Skin of body (tissue), 2 donors: Measurements from ENCODE around the gene RAB27B. TPM values are rescaled to one million over a fixed set of nuclear protein-coding genes. Genes with fewer than 3 reads are reported as not detected.

Experiments used
- DNase-seq: peaks from one replicate; lab custom pipeline; 2025; lab: John Stamatoyannopoulos, UW
- total RNA-seq: library from RNA; depleted of rRNA; stranded (reverse); fragments of >200 nt; gene quantifications from one replicate; pipeline ENCODE4 v1.2.3, GENCODE V29; 2014

Gene RAB27B
- total RNA-seq, 1 donor from 2014 or later = 10.5 TPM

GRCh38 chr18:54909538-54909937, 81.3 kb downstream of the RAB27B start:
- DNase-seq = no peak

DNA sequence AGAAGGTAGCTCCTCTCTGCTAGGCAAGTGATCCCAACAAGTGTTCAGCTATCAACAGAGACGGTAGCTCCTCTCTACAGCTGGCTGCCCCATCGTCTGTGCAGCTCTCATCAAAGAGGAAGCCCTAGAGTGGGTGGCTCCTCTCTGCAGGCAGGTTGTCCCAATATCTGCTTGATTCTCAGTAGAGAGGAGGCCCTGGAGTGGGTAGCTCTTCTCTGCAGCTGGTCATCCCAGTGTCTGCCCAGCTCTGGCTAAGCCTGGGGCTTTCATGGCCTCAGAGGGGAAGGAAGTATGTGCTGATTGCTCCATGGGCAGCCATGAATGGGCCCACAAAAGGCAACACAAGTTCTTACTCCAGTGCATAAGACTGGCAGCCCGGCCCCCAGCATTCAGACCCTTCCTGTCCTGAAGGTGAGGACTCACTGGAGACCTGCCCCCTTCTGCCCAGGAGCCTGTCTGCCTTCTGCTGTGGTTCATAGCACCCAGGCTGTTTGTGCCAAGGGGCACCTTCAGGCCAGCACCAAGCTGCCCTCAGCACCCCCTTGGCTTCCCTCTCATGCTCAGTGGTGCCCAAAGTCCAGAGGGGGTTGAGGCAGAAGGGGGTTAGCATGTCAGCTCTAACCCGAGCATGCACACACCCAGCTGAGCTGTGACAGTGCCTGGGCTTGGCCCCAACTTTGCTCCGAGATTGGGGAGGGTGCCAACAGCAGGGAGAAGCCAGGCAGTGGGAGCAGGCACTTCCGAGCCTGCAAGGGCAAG, 82.1 kb downstream of the RAB27B start:
- no peak for DNase-seq

- DNase-seq = no peak
These were observed 83.3 kb downstream of the RAB27B start for GRCh38 chr18:54911551-54911950.

DNA sequence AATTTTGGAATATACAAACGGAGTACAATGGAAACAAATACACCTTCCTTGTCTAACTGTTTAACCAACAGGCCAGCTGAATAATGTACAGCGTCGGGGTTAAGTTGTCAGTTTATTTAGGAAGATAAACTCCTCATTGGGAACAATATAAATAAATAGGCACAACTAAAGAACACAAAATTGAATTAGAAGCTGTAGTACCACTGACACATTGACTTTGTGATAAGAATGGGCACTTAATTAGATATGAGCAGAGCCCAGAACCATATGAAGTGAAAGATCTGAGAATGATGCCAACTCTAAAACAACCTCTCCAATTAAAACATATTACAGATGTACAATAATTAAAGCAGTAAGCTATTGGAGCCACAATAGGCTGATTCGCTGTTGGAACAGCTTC, 86.5 kb downstream of the RAB27B start:
- DNase-seq = no peak

DNA sequence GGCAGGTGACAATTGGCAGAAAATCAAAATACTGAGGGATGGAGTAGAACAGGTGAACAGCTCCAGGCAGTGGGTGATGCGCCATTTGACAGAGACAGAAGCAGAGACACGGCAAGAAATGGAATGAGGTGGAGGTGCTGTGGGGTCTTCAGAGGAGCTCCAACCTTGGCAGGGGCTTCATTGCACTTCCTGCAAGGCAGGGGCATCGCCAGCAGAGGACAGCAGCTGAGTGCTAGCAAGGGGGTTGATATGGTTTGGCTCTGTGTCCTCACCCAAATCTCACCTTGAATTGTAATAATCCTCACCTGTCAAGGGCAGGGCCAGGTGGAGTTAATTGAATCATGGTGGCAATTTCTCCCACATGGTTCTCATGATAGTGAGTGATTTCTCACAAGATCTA, 88.2 kb downstream of the RAB27B start:
- DNase-seq = no peak

- DNase-seq = no peak
These were observed 89.8 kb downstream of the RAB27B start for GRCh38 chr18:54918060-54918459.

DNA sequence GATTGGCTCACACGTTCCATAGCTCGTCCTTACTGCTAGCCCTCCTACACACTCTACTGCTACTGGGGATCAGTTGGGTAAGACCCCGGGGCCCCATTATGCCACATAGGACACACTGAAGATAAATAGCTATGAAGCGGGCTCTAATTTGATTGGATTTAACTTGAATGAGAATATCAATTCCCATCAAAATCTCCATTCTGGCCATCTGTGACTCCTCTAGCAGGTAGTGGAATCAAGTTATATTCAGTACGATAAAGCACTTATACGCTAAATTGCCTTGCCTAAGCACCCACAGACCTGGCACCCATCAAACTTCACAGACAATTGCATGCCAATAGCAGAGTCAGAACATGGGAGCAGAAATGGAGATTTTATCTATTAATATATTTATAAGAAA, 91.1 kb downstream of the RAB27B start:
- no peak for DNase-seq

GRCh38 chr18:54923339-54923956, 95.2 kb downstream of the RAB27B start:
- no peak for DNase-seq

DNA sequence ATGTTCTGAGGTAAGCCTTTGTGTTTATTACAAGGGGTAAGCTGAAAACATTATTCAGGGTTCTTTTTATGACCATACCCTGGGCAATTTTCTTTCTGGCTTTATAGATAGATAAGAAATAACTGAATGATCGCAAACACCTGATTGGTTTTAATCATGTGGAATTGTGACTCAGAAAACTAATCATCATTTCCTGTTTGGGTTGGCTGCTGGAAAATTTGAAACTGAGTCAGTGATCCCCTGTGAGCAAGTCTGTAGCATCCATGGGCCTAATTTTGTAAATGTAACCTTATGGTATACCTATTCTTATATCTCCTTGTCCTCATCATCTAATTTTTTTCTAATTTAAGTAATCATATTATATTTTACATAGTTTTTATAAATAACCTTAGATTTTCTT, 96.7 kb downstream of the RAB27B start:
- no peak for DNase-seq

DNA sequence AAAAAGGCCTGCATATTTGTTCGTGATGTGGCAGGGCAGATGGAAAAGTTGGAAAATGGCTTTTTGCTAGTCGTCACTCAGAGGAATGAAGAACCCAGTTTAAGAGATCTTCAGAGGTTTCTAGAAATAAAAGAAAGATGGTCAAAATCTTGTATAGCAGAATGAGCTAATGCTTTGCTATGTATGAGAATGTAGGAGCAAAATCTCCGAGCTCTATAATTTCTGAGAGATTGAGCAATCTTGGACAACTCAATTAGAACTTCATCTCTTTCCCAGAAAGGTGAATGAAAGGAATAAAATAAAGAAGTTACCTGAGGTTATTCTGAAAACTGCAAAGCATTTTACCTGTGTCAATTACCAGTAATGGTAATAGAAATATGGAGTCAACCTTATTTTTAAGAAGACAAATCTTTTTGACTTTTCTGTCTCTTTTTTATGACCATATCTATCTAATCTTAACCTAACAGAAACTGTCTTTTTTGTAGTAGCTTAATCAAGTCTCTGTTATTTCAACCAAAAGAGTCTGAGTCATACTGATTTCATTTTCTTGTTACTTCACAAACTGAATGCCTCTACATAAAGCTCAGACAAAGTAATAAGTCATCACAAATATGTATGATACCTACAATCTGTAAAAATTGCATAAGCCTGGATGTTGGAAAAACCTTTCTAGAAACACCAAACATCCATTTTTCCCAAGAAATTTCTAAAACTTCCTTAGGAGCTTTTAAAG, 98.5 kb downstream of the RAB27B start:
- no peak for DNase-seq

DNA sequence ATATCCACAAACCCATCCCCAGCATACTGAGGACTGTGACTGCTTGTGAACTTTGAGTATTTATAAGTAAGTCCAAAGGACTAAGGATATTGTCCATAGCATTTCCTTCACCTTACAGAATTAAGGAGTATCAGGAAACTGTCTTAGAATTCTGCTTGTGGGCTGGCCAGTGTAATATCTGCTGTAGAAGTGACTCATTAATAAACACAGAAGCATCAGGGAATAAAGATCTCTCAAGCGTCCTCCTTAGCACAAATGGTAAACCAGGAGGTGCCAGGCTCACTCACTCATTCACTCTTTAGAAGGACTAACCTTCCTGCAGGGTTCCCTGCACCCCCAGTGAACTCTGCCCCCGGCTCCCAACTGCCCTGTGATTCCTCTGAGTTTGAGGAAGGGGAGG, 100.0 kb downstream of the RAB27B start:
- no peak for DNase-seq

GRCh38 chr18:54931152-54931551, 102.9 kb downstream of the RAB27B start:
- no peak for DNase-seq

DNA sequence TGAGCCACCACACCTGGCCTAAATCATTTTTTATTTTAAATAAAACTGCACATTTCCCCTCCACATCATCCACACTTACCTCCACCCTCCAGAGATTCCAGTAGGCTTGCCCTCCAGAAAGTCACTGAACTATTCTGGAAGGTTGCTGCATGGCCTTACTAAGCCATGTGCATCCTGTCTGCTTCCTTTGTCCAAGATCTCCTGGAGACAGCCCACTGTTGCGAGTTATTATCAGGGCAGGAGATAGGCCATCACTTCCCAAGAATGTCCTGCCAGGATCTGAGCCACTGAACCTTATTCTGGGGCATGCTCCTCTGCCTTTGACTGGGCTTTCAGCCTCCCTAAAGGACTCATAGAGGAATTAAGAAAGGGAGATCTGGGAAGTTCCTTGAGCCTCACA, 104.2 kb downstream of the RAB27B start:
- no peak for DNase-seq

DNA sequence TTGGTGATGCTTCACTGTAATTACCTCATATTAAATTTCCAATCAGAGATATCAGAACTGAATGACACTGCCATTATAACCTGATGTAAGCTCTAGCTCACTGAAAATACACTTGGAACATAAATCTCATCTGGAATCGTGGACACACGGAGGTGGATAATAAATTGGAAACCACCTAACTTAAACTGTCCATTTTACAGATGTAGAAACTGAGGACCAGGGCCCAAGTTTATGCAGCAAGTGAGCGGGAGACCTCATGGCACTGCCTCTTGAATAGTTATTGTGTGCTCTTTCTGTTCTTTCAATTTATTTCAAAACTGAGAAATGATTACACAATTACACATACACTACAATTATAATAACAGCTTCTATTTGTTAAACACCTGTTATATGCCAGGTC, 110.2 kb downstream of the RAB27B start:
- no peak for DNase-seq

GRCh38 chr18:54939361-54939917, 111.2 kb downstream of the RAB27B start:
- DNase-seq = no peak

- no peak for DNase-seq
These were observed 113.9 kb downstream of the RAB27B start for GRCh38 chr18:54942144-54942543.

DNA sequence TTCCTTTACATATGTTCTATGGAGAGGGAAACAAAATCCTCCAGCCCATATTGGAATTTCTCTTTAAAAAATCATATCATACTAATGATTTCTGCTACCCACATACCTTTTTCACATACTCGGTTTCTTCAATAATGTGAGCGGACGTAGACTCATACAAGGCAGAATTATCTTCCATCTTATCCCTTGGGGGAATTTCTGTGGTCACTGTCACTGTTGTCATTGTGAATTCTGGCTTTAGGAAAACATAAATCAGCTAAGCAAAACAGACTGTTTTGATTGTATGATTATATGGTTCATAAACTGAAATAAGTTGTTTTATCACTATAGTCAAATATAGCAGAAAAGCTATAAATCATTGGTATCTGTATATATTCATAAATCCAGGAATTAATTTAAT, 114.3 kb downstream of the RAB27B start:
- no peak for DNase-seq

Other genes starting within 250 kb of the RAB27B start
- gene DYNAP, start 237.2 kb upstream of the RAB27B start, total RNA-seq = 0.10 TPM
- gene CCDC68, start 131.0 kb downstream of the RAB27B start, total RNA-seq = 1.3 TPM